ENCODE results near the gene SPACDR.
A peak's percentile ranks its signal among the peaks of the same experiment; 100 is the strongest.

The SPACDR gene

DNA sequence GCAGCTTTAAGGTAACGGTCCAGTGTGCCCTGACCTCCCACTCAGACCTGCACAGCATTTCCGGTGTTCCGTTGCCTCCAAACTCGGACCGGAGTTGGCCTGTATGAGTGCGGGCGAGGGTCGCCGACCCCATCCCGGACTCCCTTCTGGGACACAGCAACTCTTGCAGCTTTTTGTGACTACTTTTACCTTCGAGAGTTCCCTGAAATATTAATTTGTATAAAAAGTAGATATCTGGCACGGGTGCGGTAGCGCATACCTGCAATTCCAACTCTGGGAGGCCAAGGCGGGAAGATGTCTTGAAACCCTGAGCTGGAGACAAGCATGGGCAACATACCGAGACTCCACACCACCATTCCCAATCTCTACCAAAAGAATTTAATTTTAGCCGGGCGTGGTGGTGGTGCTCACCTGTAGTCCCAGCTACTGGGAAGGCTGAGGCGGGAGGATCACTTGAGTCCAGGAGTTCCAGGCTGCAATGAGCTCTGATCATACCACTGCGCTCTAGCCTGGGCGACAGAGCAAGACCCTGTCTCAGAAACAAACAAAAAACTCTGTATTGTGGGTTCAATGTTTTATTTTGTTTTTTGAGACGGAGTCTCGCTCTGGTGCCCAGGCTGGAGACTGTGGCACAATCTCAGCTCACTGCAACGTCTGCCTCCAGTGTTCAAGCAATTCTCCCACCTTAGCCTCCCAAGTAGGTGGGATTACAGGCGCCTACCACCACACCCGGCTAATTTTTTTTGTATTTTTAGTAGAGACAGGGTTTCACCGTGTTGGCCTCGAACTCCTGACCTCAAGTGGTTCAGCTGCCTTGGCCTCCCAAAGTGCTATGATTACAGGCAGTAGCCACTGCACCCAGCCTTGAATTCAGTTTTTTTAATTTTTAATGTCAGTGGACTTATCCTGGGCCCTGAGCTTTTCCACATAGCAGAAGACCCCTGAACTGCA is 26.6 kb downstream of the SPACDR start:
- no peaks in the 10 kb centered on the region for H3K9me3 ChIP-seq (ENCODE audit: insufficient read depth, low read length)
- peak overlapping the region; percentile 86 for H3K4me3 ChIP-seq (ENCODE audit: low read length)
- H3K9ac ChIP-seq (ENCODE audit: low read length), result peak overlapping the region; percentile 68
- peaks cover 25% of the 10 kb centered on the region for H3K36me3 ChIP-seq (replicated peaks; ENCODE audit: low read depth, low read length)
- peaks cover 5% of the 10 kb centered on the region; the same call in 1 of the 2 replicates for H4K20me1 ChIP-seq (ENCODE audit: insufficient read depth, low read length)
- H3K4me1 ChIP-seq (ENCODE audit: low read length), result peaks cover 27% of the 10 kb centered on the region
- H3K79me2 ChIP-seq (ENCODE audit: low read length), result peaks cover 36% of the 10 kb centered on the region
- H3K27ac ChIP-seq (ENCODE audit: low read length), result peak overlapping the region; percentile 47
- TF ChIP-seq, protein P1, sequence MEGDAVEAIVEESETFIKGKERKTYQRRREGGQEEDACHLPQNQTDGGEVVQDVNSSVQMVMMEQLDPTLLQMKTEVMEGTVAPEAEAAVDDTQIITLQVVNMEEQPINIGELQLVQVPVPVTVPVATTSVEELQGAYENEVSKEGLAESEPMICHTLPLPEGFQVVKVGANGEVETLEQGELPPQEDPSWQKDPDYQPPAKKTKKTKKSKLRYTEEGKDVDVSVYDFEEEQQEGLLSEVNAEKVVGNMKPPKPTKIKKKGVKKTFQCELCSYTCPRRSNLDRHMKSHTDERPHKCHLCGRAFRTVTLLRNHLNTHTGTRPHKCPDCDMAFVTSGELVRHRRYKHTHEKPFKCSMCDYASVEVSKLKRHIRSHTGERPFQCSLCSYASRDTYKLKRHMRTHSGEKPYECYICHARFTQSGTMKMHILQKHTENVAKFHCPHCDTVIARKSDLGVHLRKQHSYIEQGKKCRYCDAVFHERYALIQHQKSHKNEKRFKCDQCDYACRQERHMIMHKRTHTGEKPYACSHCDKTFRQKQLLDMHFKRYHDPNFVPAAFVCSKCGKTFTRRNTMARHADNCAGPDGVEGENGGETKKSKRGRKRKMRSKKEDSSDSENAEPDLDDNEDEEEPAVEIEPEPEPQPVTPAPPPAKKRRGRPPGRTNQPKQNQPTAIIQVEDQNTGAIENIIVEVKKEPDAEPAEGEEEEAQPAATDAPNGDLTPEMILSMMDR (IDR thresholded peaks at IDR 0.05; ENCODE audit: low read depth, low read length), result no peak
- no peak for TF ChIP-seq EZH2phosphoT487 (IDR thresholded peaks at IDR 0.05; ENCODE audit: low read depth)
- no peak overlapping the region for H2AFZ ChIP-seq (ENCODE audit: low read depth, low read length)
- H3K4me2 ChIP-seq (ENCODE audit: low read length), result peak overlapping the region; percentile 63
- no peaks in the 10 kb centered on the region for H3K27me3 ChIP-seq (ENCODE audit: low read depth, low read length)

DNA sequence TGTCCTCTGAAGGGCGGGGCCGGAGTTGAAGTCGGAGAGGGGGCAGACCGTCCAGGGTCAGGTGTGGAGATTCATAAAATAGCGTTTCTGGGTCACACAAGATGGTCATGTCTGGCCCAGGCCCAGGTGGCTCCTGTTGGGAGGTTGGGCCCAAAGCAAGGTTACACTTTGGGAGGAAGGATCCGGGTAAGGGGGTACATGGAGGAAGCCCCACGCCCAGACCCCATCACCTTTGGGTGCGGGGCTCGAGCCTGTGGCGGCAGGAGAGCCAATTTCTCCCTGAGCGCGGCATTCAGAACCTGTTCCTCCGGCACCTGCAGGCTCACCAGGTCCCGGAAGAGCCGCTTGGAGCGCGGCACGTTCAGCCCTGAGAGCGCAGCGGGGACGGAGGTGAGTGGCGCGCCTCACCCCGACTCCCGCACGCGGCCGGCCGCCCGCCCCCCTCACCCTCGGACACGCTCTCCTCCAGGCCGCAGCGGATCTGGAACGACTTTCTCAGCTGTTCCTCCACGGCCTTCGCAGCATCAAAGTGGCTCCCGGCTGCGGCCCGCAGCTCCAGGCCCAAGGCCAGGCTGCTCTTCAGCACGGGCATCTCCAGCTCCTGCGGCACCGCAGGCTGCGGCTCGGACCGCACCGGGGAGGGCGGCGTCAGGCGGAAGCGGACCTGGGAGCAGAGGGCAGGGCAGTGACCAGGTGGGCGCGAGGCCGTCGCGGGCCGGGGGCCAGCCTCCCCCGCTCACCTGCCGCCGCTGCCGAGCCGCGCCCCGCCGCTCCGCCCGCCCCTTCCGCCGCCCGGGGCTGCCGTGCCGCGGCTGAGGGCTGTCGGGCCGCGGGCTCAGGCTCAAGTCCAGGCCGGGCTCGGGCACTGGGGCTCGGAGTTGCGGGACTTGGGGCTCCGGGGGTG is 28.4 kb downstream of the SPACDR start:
- H3K9ac ChIP-seq (ENCODE audit: low read length), result peak overlapping the region; percentile 86
- TF ChIP-seq EZH2phosphoT487 (IDR thresholded peaks at IDR 0.05; ENCODE audit: low read depth), result no peak
- TF ChIP-seq, protein P1 (IDR thresholded peaks at IDR 0.05; ENCODE audit: low read depth, low read length), result no peak
- no peaks in the 10 kb centered on the region for H3K27me3 ChIP-seq (ENCODE audit: low read depth, low read length)
- H3K4me1 ChIP-seq (ENCODE audit: low read length), result peaks cover 44% of the 10 kb centered on the region
- peaks cover 53% of the 10 kb centered on the region for H3K79me2 ChIP-seq (ENCODE audit: low read length)
- H3K4me2 ChIP-seq (ENCODE audit: low read length), result peak overlapping the region; percentile 84
- no peaks in the 10 kb centered on the region for H3K9me3 ChIP-seq (ENCODE audit: insufficient read depth, low read length)
- H3K4me3 ChIP-seq (ENCODE audit: low read length), result peak overlapping the region; percentile 86
- H2AFZ ChIP-seq (ENCODE audit: low read depth, low read length), result no peak overlapping the region
- peak overlapping the region; percentile 76 for H3K27ac ChIP-seq (ENCODE audit: low read length)
- peaks cover 42% of the 10 kb centered on the region for H3K36me3 ChIP-seq (replicated peaks; ENCODE audit: low read depth, low read length)
- peaks cover 23% of the 10 kb centered on the region for H4K20me1 ChIP-seq (ENCODE audit: insufficient read depth, low read length)

DNA sequence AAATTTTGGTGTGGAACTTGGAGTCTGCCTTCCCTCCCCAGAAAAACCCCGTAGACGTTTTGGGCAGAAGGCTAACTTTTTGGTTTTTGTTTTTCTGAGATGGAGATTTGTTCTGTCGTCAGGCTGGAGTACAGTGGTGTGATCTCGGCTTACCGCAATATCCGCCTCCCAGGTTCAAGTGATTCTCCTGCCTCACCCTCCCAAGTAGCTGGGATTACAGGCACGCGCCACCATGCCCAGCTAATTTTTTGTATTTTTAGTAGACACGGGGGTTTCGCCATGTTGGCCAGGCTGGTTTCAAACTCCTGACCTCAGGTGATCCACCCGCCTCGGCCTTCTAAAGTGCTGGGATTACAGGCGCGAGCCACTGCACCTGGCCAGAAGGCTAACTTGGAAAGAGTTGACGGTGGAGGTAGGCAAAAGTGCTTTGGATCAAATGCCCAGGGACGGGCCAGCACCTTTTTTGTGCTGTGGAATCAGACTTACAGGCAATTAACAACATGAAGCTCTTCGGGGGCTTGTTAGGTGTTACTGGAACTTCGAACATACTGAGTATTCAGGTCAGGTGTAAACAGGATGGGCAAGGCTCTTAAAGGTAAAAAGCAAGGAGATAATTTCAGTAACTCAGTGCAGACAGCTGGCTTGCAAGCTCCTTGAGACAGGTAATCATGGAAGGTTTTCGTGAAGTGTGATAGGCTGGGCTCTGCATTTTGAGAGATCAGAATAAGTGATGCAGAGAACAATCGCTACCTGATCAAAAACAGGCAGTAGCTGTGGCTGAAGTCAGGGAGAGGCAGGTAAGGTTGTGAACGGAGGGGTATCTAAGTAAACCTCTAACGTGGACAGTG is 29.5 kb downstream of the SPACDR start:
- Histone ChIP-seq H3K9ac (ENCODE audit: low read length) (peak overlapping the region; percentile 86; the same call in 1 of the 2 replicates), H3K9me3 (ENCODE audit: insufficient read depth, low read length) (no peaks in the 10 kb centered on the region), H3K36me3 (replicated peaks; ENCODE audit: low read depth, low read length) (peaks cover 42% of the 10 kb centered on the region), H3K4me3 (ENCODE audit: low read length) (peak overlapping the region; percentile 86), H2AFZ (ENCODE audit: low read depth, low read length) (no peak overlapping the region), H4K20me1 (ENCODE audit: insufficient read depth, low read length) (peaks cover 26% of the 10 kb centered on the region), H3K79me2 (ENCODE audit: low read length) (peaks cover 65% of the 10 kb centered on the region), H3K27me3 (ENCODE audit: low read depth, low read length) (no peaks in the 10 kb centered on the region), H3K27ac (ENCODE audit: low read length) (peak overlapping the region; percentile 76), H3K4me1 (ENCODE audit: low read length) (peaks cover 46% of the 10 kb centered on the region), H3K4me2 (ENCODE audit: low read length) (peak overlapping the region; percentile 84)
- TF ChIP-seq, protein P1 (IDR thresholded peaks at IDR 0.05; ENCODE audit: low read depth, low read length), result no peak
- no peak for TF ChIP-seq EZH2phosphoT487 (IDR thresholded peaks at IDR 0.05; ENCODE audit: low read depth)

All from OCI-LY3 (cell line).